OCI-LY1 (cell line): Measurements from ENCODE around the gene CILP.
"Not testable (repeated sequence)": the region's sequence is repeated elsewhere in the genome, so short reads cannot be mapped to it uniquely, and the experiment has no call there.

Source experiments
- H2AFZ ChIP-seq: fragments of 200-600 bp; sonication (generic), shearing (Covaris generic); 2 replicates; pipeline ENCODE4 v1.6.0; 2014; ENCODE audit warnings: antibody characterized with exemption, mild to moderate bottlenecking, low read length
- H3F3A ChIP-seq: fragments of 200-600 bp; sonication (generic), shearing (Covaris generic); 2 replicates; pipeline ENCODE4 v1.6.0; 2014; ENCODE audit warnings: mild to moderate bottlenecking, antibody characterized with exemption, low read length, moderate library complexity; ENCODE audit not compliant: insufficient read depth
- H3K27ac ChIP-seq: fragments of 200-600 bp; sonication (generic); 2 replicates; pipeline ENCODE4 v1.5.1; 2014; ENCODE audit warnings: low read length, mixed run types, mild to moderate bottlenecking, low read depth; ENCODE audit not compliant: poor library complexity, severe bottlenecking
- H3K27me3 ChIP-seq: fragments of 200-600 bp; sonication (generic); 2 replicates; pipeline ENCODE4 v1.6.0; 2014; ENCODE audit warnings: antibody characterized with exemption, mild to moderate bottlenecking, low read length, moderate library complexity; ENCODE audit not compliant: insufficient read depth
- H3K36me3 ChIP-seq: fragments of 200-600 bp; sonication (generic); 2 replicates; pipeline ENCODE4 v1.6.1; 2014; ENCODE audit warnings: mild to moderate bottlenecking, antibody characterized with exemption, low read length, moderate library complexity, mixed read lengths; ENCODE audit not compliant: insufficient read depth
- H3K4me1 ChIP-seq: fragments of 200-600 bp; sonication (generic); 2 replicates; pipeline ENCODE4 v1.5.1; 2014; ENCODE audit warnings: mild to moderate bottlenecking, low read length, moderate library complexity; ENCODE audit not compliant: insufficient read depth, severe bottlenecking
- H3K4me2 ChIP-seq: fragments of 200-600 bp; sonication (generic), shearing (Covaris generic); 2 replicates; pipeline ENCODE4 v1.6.1; 2014; ENCODE audit warnings: low read length
- H3K4me3 ChIP-seq: fragments of 200-600 bp; sonication (generic); 2 replicates; pipeline ENCODE4 v1.5.1; 2014; ENCODE audit warnings: low read length, low read depth, mild to moderate bottlenecking, mixed read lengths; ENCODE audit not compliant: poor library complexity, severe bottlenecking
- H3K79me2 ChIP-seq: fragments of 200-600 bp; shearing (Covaris generic); 2 replicates; pipeline ENCODE4 v1.6.1; 2016; ENCODE audit warnings: mixed run types, low read length, mixed read lengths; ENCODE audit not compliant: insufficient read depth
- H3K9ac ChIP-seq: fragments of 200-600 bp; sonication (generic), shearing (Covaris generic); 2 replicates; pipeline ENCODE4 v1.6.1; 2014; ENCODE audit warnings: mild to moderate bottlenecking, low read length, mixed read lengths
- H3K9me2 ChIP-seq: fragments of 200-600 bp; sonication (generic), shearing (Covaris generic); 2 replicates; pipeline ENCODE4 v1.6.1; 2014; ENCODE audit warnings: low read depth, mild to moderate bottlenecking, low read length, mixed read lengths
- H3K9me3 ChIP-seq: fragments of 200-600 bp; shearing (Covaris generic); 2 replicates; pipeline ENCODE4 v1.6.1; 2014; ENCODE audit warnings: low read length, mixed read lengths
- H4K20me1 ChIP-seq: fragments of 200-600 bp; sonication (generic), shearing (Covaris generic); 2 replicates; pipeline ENCODE4 v1.6.0; 2016; ENCODE audit warnings: mild to moderate bottlenecking, low read length; ENCODE audit not compliant: insufficient read depth
- CTCF ChIP-seq: fragments of 200-600 bp; sonication (generic), shearing (Covaris generic); IDR thresholded peaks from 2 replicates; pipeline ENCODE4 v1.5.1; 2017; ENCODE audit warnings: mild to moderate bottlenecking, antibody characterized with exemption, low read length, moderate library complexity, mixed read lengths
- EZH2 ChIP-seq: fragments of 200-600 bp; sonication (generic), shearing (Covaris generic); IDR thresholded peaks from 2 replicates; pipeline ENCODE4 v1.8.0; 2017; ENCODE audit warnings: borderline replicate concordance, mixed run types, mild to moderate bottlenecking, antibody characterized with exemption, low read length, moderate library complexity, mixed read lengths

The CILP gene

GRCh38 chr15:65244638-65245037 is 33.4 kb upstream of the CILP start:
- H3K27ac ChIP-seq: no peak overlapping the region
- H2AFZ ChIP-seq: no peak overlapping the region
- no peak overlapping the region for H3K9ac ChIP-seq
- H3K79me2 ChIP-seq: no peaks in the 10 kb centered on the region
- no peaks in the 10 kb centered on the region for H3K36me3 ChIP-seq
- no peak overlapping the region for H3K4me3 ChIP-seq
- H3K9me2 ChIP-seq: no peaks in the 10 kb centered on the region
- no peaks in the 10 kb centered on the region for H3K27me3 ChIP-seq
- H3K9me3 ChIP-seq: no peaks in the 10 kb centered on the region
- H3K4me2 ChIP-seq: no peak overlapping the region
- H3F3A ChIP-seq: no peaks in the 10 kb centered on the region
- H3K4me1 ChIP-seq: peaks cover 8% of the 10 kb centered on the region
- TF ChIP-seq EZH2 (no peak), CTCF (no peak)
- no peaks in the 10 kb centered on the region for H4K20me1 ChIP-seq

DNA sequence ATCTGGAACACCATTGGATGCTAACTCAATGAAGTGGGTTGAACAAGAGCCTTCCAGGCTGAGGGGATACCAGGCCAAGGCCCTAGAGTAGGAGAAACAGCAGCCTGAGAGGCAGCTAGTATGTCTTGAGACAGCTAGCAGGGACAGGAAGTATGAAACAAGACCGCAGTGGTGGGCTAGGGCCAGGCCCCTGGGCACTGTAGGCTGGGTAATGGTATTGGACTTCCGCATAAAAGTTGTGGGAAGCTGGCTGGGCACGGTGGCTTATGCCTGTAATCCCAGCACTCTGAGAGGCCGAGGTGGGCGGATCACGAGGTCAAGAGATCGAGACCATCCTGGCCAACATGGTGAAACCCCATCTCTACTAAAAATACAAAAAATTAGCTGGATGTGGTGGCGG is 25.2 kb upstream of the CILP start:
- not testable (repeated sequence) for H3K4me3 ChIP-seq, H3K79me2 ChIP-seq, H3K27ac ChIP-seq, H2AFZ ChIP-seq, H3K4me2 ChIP-seq, H3K4me1 ChIP-seq, H3K9ac ChIP-seq, H3F3A ChIP-seq, H3K9me2 ChIP-seq, H3K9me3 ChIP-seq, H3K27me3 ChIP-seq, H4K20me1 ChIP-seq, H3K36me3 ChIP-seq

GRCh38 chr15:65233696-65234095 is 22.4 kb upstream of the CILP start:
- no peaks in the 10 kb centered on the region for H4K20me1 ChIP-seq
- H3K4me3 ChIP-seq: no peak overlapping the region
- H3F3A ChIP-seq: no peaks in the 10 kb centered on the region
- H3K9me3 ChIP-seq: no peaks in the 10 kb centered on the region
- no peak overlapping the region for H3K9ac ChIP-seq
- H3K27me3 ChIP-seq: no peaks in the 10 kb centered on the region; the same call in 1 of the 2 replicates
- H3K79me2 ChIP-seq: no peaks in the 10 kb centered on the region
- no peak overlapping the region for H3K4me2 ChIP-seq
- H2AFZ ChIP-seq: no peak overlapping the region
- H3K27ac ChIP-seq: no peak overlapping the region
- TF ChIP-seq EZH2: no peak
- no peak for TF ChIP-seq CTCF
- H3K36me3 ChIP-seq: no peaks in the 10 kb centered on the region
- no peaks in the 10 kb centered on the region for H3K4me1 ChIP-seq
- no peaks in the 10 kb centered on the region for H3K9me2 ChIP-seq

GRCh38 chr15:65232520-65232919 is 21.2 kb upstream of the CILP start:
- no peak overlapping the region for H3K4me3 ChIP-seq
- no peak for TF ChIP-seq CTCF
- no peak for TF ChIP-seq EZH2
- no peak overlapping the region for H2AFZ ChIP-seq
- H3K27ac ChIP-seq: no peak overlapping the region
- no peaks in the 10 kb centered on the region for H3K9me3 ChIP-seq
- H3K9ac ChIP-seq: no peak overlapping the region
- H3K36me3 ChIP-seq: no peaks in the 10 kb centered on the region
- H3K27me3 ChIP-seq: no peaks in the 10 kb centered on the region; the same call in 1 of the 2 replicates
- no peaks in the 10 kb centered on the region for H3K9me2 ChIP-seq
- no peaks in the 10 kb centered on the region for H3F3A ChIP-seq
- no peaks in the 10 kb centered on the region for H3K4me1 ChIP-seq
- no peaks in the 10 kb centered on the region for H4K20me1 ChIP-seq
- no peak overlapping the region for H3K4me2 ChIP-seq
- no peaks in the 10 kb centered on the region for H3K79me2 ChIP-seq
